ENCODE measurements around the gene RALGAPA2.

DNA sequence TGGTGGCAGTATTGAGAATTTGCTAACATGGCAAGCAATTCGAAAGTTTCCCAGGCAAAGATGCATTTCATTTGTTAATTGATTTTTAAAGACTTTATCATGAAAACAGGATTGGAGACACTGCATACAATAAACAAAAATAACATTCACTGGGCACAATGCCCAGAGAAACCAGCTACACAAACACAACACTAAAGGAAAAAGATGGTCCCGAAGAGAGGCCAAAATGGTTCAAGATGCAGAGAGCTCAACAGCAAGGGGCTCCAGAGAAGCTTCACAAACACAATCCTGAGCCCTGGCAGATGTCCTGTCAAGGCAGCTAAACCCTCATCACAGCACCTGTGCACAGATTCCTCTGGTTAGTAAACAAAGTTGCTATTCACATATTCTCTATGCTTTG lies 265.2 kb downstream of the RALGAPA2 start:
- TF ChIP-seq, protein P1, sequence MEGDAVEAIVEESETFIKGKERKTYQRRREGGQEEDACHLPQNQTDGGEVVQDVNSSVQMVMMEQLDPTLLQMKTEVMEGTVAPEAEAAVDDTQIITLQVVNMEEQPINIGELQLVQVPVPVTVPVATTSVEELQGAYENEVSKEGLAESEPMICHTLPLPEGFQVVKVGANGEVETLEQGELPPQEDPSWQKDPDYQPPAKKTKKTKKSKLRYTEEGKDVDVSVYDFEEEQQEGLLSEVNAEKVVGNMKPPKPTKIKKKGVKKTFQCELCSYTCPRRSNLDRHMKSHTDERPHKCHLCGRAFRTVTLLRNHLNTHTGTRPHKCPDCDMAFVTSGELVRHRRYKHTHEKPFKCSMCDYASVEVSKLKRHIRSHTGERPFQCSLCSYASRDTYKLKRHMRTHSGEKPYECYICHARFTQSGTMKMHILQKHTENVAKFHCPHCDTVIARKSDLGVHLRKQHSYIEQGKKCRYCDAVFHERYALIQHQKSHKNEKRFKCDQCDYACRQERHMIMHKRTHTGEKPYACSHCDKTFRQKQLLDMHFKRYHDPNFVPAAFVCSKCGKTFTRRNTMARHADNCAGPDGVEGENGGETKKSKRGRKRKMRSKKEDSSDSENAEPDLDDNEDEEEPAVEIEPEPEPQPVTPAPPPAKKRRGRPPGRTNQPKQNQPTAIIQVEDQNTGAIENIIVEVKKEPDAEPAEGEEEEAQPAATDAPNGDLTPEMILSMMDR (conservative IDR thresholded peaks at IDR 0.05; ENCODE audit: low read depth in 2 of 2) = no peak
- no peak for TF ChIP-seq EZH2 (IDR thresholded peaks at IDR 0.05; ENCODE audit: low read depth, unreplicated experiment)
- TF ChIP-seq CREB1 (CRISPR knock-in tag; IDR thresholded peaks at IDR 0.05; ENCODE audit: low read depth) = no peak
- TF ChIP-seq STAT1 (IDR thresholded peaks at IDR 0.05; ENCODE audit: unreplicated experiment) = no peak
- no peak for TF ChIP-seq EZH2phosphoT487 (IDR thresholded peaks at IDR 0.05; ENCODE audit: unreplicated experiment)
- TF ChIP-seq, protein P2, sequence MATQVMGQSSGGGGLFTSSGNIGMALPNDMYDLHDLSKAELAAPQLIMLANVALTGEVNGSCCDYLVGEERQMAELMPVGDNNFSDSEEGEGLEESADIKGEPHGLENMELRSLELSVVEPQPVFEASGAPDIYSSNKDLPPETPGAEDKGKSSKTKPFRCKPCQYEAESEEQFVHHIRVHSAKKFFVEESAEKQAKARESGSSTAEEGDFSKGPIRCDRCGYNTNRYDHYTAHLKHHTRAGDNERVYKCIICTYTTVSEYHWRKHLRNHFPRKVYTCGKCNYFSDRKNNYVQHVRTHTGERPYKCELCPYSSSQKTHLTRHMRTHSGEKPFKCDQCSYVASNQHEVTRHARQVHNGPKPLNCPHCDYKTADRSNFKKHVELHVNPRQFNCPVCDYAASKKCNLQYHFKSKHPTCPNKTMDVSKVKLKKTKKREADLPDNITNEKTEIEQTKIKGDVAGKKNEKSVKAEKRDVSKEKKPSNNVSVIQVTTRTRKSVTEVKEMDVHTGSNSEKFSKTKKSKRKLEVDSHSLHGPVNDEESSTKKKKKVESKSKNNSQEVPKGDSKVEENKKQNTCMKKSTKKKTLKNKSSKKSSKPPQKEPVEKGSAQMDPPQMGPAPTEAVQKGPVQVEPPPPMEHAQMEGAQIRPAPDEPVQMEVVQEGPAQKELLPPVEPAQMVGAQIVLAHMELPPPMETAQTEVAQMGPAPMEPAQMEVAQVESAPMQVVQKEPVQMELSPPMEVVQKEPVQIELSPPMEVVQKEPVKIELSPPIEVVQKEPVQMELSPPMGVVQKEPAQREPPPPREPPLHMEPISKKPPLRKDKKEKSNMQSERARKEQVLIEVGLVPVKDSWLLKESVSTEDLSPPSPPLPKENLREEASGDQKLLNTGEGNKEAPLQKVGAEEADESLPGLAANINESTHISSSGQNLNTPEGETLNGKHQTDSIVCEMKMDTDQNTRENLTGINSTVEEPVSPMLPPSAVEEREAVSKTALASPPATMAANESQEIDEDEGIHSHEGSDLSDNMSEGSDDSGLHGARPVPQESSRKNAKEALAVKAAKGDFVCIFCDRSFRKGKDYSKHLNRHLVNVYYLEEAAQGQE (IDR thresholded peaks at IDR 0.05; ENCODE audit: unreplicated experiment) = no peak
